H1 (cell line): ENCODE measurements around the gene SVEP1. TPM values are rescaled to one million over a fixed set of nuclear protein-coding genes. Genes with fewer than 3 reads are reported as not detected.

Experiments
- CTCF ChIA-PET: fragments of 300-600 bp; sonication (Branson Sonifier 250); formaldehyde crosslinking; loops from one replicate; lab custom pipeline; 2021; ENCODE audit not compliant: partially characterized antibody; lab: Charles Lee
- POLR2A ChIA-PET: fragments of 300-600 bp; sonication (Branson Sonifier 250); formaldehyde crosslinking; loops from one replicate; lab custom pipeline; 2021; ENCODE audit warnings: inconsistent platforms; ENCODE audit not compliant: partially characterized antibody; lab: Charles Lee
- DNase-seq, 2 experiments: peaks; one replicate each; pipeline versions ENCODE4 v3.0.0 to v3.0.0-alpha.2; 2010 to 2022; ENCODE audit warnings: low spot score in 2 of 2, low read depth in 1 of 2, mixed read lengths in 1 of 2
- FAIRE-seq: peaks from 2 replicates; lab custom pipeline; 2011; peaks lifted over from hg19 to GRCh38; lab: Jason Lieb, UNC
- H2AFZ ChIP-seq: 2 replicates; pipeline ENCODE4 v1.8.1; 2012; ENCODE audit warnings: low read length, inconsistent platforms
- H2AK5ac ChIP-seq: 2 replicates; pipeline ENCODE4 v1.6.1; 2013; ENCODE audit warnings: low read depth, low read length
- H2BK120ac ChIP-seq: replicated peaks from 2 replicates; pipeline ENCODE3; 2013; ENCODE audit warnings: low read depth, low read length, inconsistent platforms
- H2BK12ac ChIP-seq: 2 replicates; pipeline ENCODE4 v1.6.1; 2013; ENCODE audit warnings: low read depth, low read length
- H2BK15ac ChIP-seq: 2 replicates; pipeline ENCODE4 v1.6.1; 2013; ENCODE audit warnings: low read length
- H2BK20ac ChIP-seq: 2 replicates; pipeline ENCODE4 v1.6.1; 2013; ENCODE audit warnings: low read length
- H2BK5ac ChIP-seq: 2 replicates; pipeline ENCODE4 v1.6.1; 2013; ENCODE audit warnings: low read depth, low read length
- H3K14ac ChIP-seq: 2 replicates; pipeline ENCODE4 v1.6.1; 2013; ENCODE audit warnings: inconsistent platforms; ENCODE audit not compliant: insufficient read length
- H3K18ac ChIP-seq: 2 replicates; pipeline ENCODE4 v1.6.1; 2013; ENCODE audit warnings: low read length; ENCODE audit errors: extremely low read depth
- H3K23ac ChIP-seq: 2 replicates; pipeline ENCODE4 v1.6.1; 2013; ENCODE audit warnings: inconsistent platforms; ENCODE audit not compliant: insufficient read length
- H3K23me2 ChIP-seq: 2 replicates; pipeline ENCODE4 v1.6.1; 2013; ENCODE audit warnings: low read depth, low read length
- H3K27ac ChIP-seq: 2 replicates; pipeline ENCODE4 v1.6.1; 2011; ENCODE audit warnings: low read depth, low read length, inconsistent platforms
- H3K27me3 ChIP-seq, 4 experiments: replicated peaks in 1 of 4; 1 replicate in 1 of 4; 2 replicates in 3 of 4; pipeline versions ENCODE4 v1.6.1 to v1.8.1; 2011 to 2013; ENCODE audit warnings: low read length in 3 of 4, mild to moderate bottlenecking in 3 of 4, inconsistent platforms in 2 of 4, mixed read lengths in 2 of 4, moderate library complexity in 1 of 4; ENCODE audit not compliant: control insufficient read depth in 3 of 4, insufficient read depth in 3 of 4; ENCODE audit errors: extremely low read depth in 1 of 4
- H3K36me3 ChIP-seq, 4 experiments: 2 replicates each; pipeline versions ENCODE4 v1.6.1 to v1.8.1; 2011 to 2013; ENCODE audit warnings: mild to moderate bottlenecking in 4 of 4, low read length in 3 of 4, moderate library complexity in 2 of 4, control low read depth in 1 of 4, inconsistent platforms in 1 of 4; ENCODE audit not compliant: insufficient read depth in 4 of 4, control insufficient read depth in 2 of 4
- H3K4ac ChIP-seq: replicated peaks from 2 replicates; pipeline ENCODE3; 2013; ENCODE audit warnings: low read length, low read depth, mixed read lengths, inconsistent platforms; ENCODE audit not compliant: insufficient read length
- H3K4me1 ChIP-seq, 4 experiments: replicated peaks in 1 of 4; 1 replicate in 1 of 4; 2 replicates in 3 of 4; pipeline versions ENCODE4 v1.6.1 to v1.8.1; 2011 to 2013; ENCODE audit warnings: low read length in 3 of 4, inconsistent platforms in 2 of 4, mixed read lengths in 1 of 4; ENCODE audit not compliant: insufficient read depth in 4 of 4, control insufficient read depth in 3 of 4
- H3K4me2 ChIP-seq, 2 experiments: 2 replicates each; pipeline versions ENCODE4 v1.6.1 to v1.8.1; 2011 to 2013; ENCODE audit warnings: low read depth in 2 of 2, low read length in 2 of 2, control low read depth in 1 of 2, inconsistent platforms in 1 of 2, mild to moderate bottlenecking in 1 of 2; ENCODE audit not compliant: insufficient read depth in 1 of 2
- H3K4me3 ChIP-seq, 4 experiments: fragments of 200-600, 300-600 bp in 1 of 4; sonication (generic), shearing (Covaris generic), sonication (Bioruptor Twin) in 1 of 4; 2 replicates each; pipeline versions ENCODE4 v1.5.1 to v1.8.1; 2011 to 2016; ENCODE audit warnings: low read length in 4 of 4, low read depth in 3 of 4, control low read depth in 2 of 4, inconsistent platforms in 2 of 4, mild to moderate bottlenecking in 2 of 4, mixed read lengths in 1 of 4, moderate library complexity in 1 of 4; ENCODE audit not compliant: insufficient read depth in 2 of 4; ENCODE audit errors: extremely low read depth in 1 of 4
- H3K56ac ChIP-seq: replicated peaks from 2 replicates; pipeline ENCODE3; 2013; ENCODE audit warnings: low read depth, mild to moderate bottlenecking, mixed read lengths, low read length, inconsistent platforms; ENCODE audit not compliant: insufficient read length
- H3K79me1 ChIP-seq: 2 replicates; pipeline ENCODE4 v1.6.1; 2013; ENCODE audit warnings: low read depth, low read length, control low read depth
- H3K79me2 ChIP-seq, 2 experiments: 2 replicates each; pipeline versions ENCODE4 v1.6.1 to v1.8.1; 2012 to 2013; ENCODE audit warnings: low read length in 2 of 2, mild to moderate bottlenecking in 2 of 2, inconsistent platforms in 1 of 2; ENCODE audit not compliant: insufficient read depth in 2 of 2, control insufficient read depth in 1 of 2
- H3K9ac ChIP-seq, 4 experiments: replicated peaks in 1 of 4; 1 replicate in 1 of 4; 2 replicates in 3 of 4; pipeline versions ENCODE4 v1.6.1 to v1.8.1; 2011 to 2013; ENCODE audit warnings: low read depth in 3 of 4, low read length in 3 of 4, control low read depth in 2 of 4, mild to moderate bottlenecking in 2 of 4, moderate library complexity in 2 of 4, inconsistent platforms in 1 of 4; ENCODE audit errors: extremely low read depth in 1 of 4
- H3K9me3 ChIP-seq, 2 experiments: 2 replicates each; pipeline versions ENCODE4 v1.6.1 to v1.8.1; 2012 to 2013; ENCODE audit warnings: mild to moderate bottlenecking in 2 of 2, moderate library complexity in 2 of 2, control low read depth in 1 of 2, inconsistent platforms in 1 of 2, low read depth in 1 of 2, low read length in 1 of 2, mixed read lengths in 1 of 2; ENCODE audit not compliant: insufficient read depth in 2 of 2
- H4K20me1 ChIP-seq, 2 experiments: replicated peaks in 1 of 2; 2 replicates each; pipeline versions ENCODE3 to v1.8.1; 2011 to 2013; ENCODE audit warnings: inconsistent platforms in 2 of 2, low read length in 2 of 2, mild to moderate bottlenecking in 1 of 2; ENCODE audit not compliant: insufficient read depth in 2 of 2, control insufficient read depth in 1 of 2
- H4K5ac ChIP-seq: 2 replicates; pipeline ENCODE4 v1.6.1; 2013; ENCODE audit warnings: low read length, low read depth, mixed read lengths, inconsistent platforms; ENCODE audit not compliant: insufficient read length
- H4K8ac ChIP-seq: 2 replicates; pipeline ENCODE4 v1.8.0; 2013; ENCODE audit warnings: mild to moderate bottlenecking, moderate library complexity, low read length, inconsistent platforms; ENCODE audit not compliant: insufficient read depth; ENCODE audit errors: extremely low read depth
- H4K91ac ChIP-seq: replicated peaks from 2 replicates; pipeline ENCODE3; 2013; ENCODE audit warnings: low read length, mixed read lengths, inconsistent platforms; ENCODE audit not compliant: insufficient read length
- CEBPB ChIP-seq: IDR thresholded peaks from 2 replicates; pipeline ENCODE4 v1.6.1; 2012; ENCODE audit warnings: low read depth, low read length
- RXRA ChIP-seq: IDR thresholded peaks from 2 replicates; pipeline ENCODE4 v1.6.1; 2011; ENCODE audit warnings: low read depth, mild to moderate bottlenecking, low read length, moderate library complexity; ENCODE audit not compliant: insufficient read depth
- TEAD4 ChIP-seq: IDR thresholded peaks from 2 replicates; pipeline ENCODE4 v1.6.1; 2012; ENCODE audit warnings: low read depth, low read length, inconsistent platforms, mixed read lengths
- WGBS, 2 experiments: shearing (Covaris generic) in 1 of 2; methylation state at CpG; one replicate each; pipeline versions ENCODE4 v1.1.6 to v1.1.7; 2013 to 2015; ENCODE audit warnings: low lambda C conversion rate in 2 of 2, mixed read lengths in 2 of 2, inconsistent platforms in 1 of 2, low coverage in 1 of 2, missing lambda C conversion rate in 1 of 2; ENCODE audit not compliant: insufficient replicate concordance in 2 of 2, insufficient coverage in 1 of 2, insufficient read length in 1 of 2; ENCODE audit errors: extremely low coverage in 1 of 2, missing lambda C conversion rate in 1 of 2; 5-methylcytosine and 5-hydroxymethylcytosine counted together
- polyA plus RNA-seq, 7 experiments: library from polyadenylated mRNA; depleted of rRNA in 3 of 7; stranded (reverse) in 5 of 7; unstranded in 2 of 7; fragments of >200 nt in 5 of 7; fragments of 200-250 nt in 2 of 7; gene quantifications; 1 replicate in 5 of 7; 2 replicates in 1 of 7; 4 replicates in 1 of 7; pipeline versions ENCODE4 v1.2.1 to v1.2.3, GENCODE V29; 2011 to 2013; ENCODE audit warnings: missing spikeins in 2 of 7, mixed read lengths in 2 of 7
- total RNA-seq: library from RNA; stranded (reverse); fragmentation: NEBNext Ultra II Directional; extraction: Animal tissue kit (Norgen Biotek cat#: 25700); gene quantifications from 2 replicates; pipeline ENCODE4 v1.2.1, GENCODE V29; 2021

SVEP1 gene
- total and polyA plus RNA-seq, 2 of the 8 experiments (the other 6 are each of a cell fraction or from before 2014, with no cell fraction given), result 0.11 to 0.37 TPM

GRCh38 chr9:110343551-110343950 is 236.0 kb downstream of the SVEP1 start:
- H2AK5ac ChIP-seq, result no peak overlapping the region
- CTCF ChIA-PET, result interaction anchor here (0.6 kb wide), 1 partner anchor 537 kb away, joined by 3 read pairs; no protein-coding TSS in a partner anchor
- no peaks in the 10 kb centered on the region for H3K23me2 ChIP-seq
- no peak overlapping the region for H2AFZ ChIP-seq
- 86% methylated on average over 5 of the region's 5 CpGs; no CpG with 5 or more reads in 1 of the 2 experiments for WGBS, 2 experiments
- no peaks in the 10 kb centered on the region for H3K36me3 ChIP-seq
- no peaks in the 10 kb centered on the region for H3K4me1 ChIP-seq
- no peak overlapping the region for H2BK5ac ChIP-seq
- no peaks in the 10 kb centered on the region for H3K27me3 ChIP-seq
- no peak overlapping the region for H2BK20ac ChIP-seq
- H3K9me3 ChIP-seq, result no peaks in the 10 kb centered on the region
- H3K56ac ChIP-seq, result no peak overlapping the region
- H2BK120ac ChIP-seq, result no peak overlapping the region
- H3K79me2 ChIP-seq, result no peaks in the 10 kb centered on the region
- DNase-seq, result no peak
- no peak for FAIRE-seq
- POLR2A ChIA-PET, result no interaction called here
- H3K4ac ChIP-seq, result no peak overlapping the region
- H3K79me1 ChIP-seq, result no peaks in the 10 kb centered on the region
- no peak overlapping the region for H4K5ac ChIP-seq
- no peak overlapping the region for H3K27ac ChIP-seq
- no peak for TF ChIP-seq CEBPB
- no peak for TF ChIP-seq RXRA
- no peak for TF ChIP-seq TEAD4
- H4K20me1 ChIP-seq, result no peaks in the 10 kb centered on the region
- no peak overlapping the region for H3K9ac ChIP-seq
- H3K4me3 ChIP-seq, result no peak overlapping the region
- no peak overlapping the region for H3K23ac ChIP-seq
- H4K91ac ChIP-seq, result no peak overlapping the region
- no peak overlapping the region for H3K18ac ChIP-seq
- H2BK12ac ChIP-seq, result no peak overlapping the region
- no peak overlapping the region for H3K4me2 ChIP-seq
- no peak overlapping the region for H2BK15ac ChIP-seq
- no peak overlapping the region for H3K14ac ChIP-seq
- H4K8ac ChIP-seq, result no peak overlapping the region
